ENCODE measurements around the gene MPO.

DNA sequence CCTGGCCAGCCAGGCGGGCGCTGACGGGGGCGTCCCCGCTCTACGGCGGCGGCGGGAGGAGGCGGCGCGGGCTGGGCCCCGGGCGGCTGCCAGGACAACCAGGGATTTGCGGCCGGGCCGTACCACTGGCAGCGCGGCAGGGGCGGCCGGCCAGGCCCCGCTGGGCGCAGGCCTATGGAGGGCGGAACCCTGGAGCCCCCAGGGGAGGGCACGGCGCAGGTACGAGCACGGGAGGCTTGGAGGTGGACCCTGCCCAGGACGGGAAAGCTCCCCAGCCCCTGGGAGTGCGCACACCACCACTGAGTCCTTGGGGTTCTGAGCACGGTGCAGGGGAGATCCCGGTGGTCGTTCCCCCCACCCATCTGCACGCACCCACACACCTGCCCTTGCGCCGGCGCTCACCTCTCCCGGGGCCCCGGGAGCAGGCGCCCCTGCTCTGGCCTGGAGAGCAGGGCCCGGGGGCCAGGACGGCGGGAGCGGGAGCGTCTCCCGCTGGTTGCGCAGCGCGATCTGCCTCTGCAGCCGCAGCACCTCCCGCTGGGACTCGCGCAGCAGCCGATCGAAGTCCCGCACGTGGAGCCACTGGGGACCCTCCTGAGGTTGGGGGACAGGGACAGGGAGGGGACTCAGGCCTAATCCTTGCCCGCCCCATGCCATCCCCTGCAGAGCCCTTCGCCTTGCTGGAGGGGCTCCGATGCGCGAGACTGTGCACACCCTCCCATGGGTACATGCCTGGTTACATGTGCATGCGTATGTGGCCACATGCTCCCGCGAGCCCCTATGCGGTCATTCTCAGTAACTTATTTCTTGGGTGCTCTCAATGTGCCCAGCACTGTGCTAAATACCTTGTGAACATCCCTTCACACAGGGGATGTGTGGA lies 43.9 kb upstream of the MPO start:
- TF ChIP-seq, protein P1, sequence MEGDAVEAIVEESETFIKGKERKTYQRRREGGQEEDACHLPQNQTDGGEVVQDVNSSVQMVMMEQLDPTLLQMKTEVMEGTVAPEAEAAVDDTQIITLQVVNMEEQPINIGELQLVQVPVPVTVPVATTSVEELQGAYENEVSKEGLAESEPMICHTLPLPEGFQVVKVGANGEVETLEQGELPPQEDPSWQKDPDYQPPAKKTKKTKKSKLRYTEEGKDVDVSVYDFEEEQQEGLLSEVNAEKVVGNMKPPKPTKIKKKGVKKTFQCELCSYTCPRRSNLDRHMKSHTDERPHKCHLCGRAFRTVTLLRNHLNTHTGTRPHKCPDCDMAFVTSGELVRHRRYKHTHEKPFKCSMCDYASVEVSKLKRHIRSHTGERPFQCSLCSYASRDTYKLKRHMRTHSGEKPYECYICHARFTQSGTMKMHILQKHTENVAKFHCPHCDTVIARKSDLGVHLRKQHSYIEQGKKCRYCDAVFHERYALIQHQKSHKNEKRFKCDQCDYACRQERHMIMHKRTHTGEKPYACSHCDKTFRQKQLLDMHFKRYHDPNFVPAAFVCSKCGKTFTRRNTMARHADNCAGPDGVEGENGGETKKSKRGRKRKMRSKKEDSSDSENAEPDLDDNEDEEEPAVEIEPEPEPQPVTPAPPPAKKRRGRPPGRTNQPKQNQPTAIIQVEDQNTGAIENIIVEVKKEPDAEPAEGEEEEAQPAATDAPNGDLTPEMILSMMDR (conservative IDR thresholded peaks at IDR 0.05; ENCODE audit: low read length) = no peak
- TF ChIP-seq EZH2phosphoT487 (IDR thresholded peaks at IDR 0.05; ENCODE audit: borderline replicate concordance, low read depth, low read length) = no peak
